HL-60 (cell line): ENCODE data around the gene KCNE1.

ENCODE experiments used
- CTCF ChIP-seq: IDR thresholded peaks from one replicate; pipeline ENCODE4 v1.5.1; 2011; ENCODE audit warnings: low read length, control low read depth, inconsistent platforms; ENCODE audit not compliant: insufficient read depth
- GABPA ChIP-seq: IDR thresholded peaks from 2 replicates; pipeline ENCODE4 v1.6.1; 2012; ENCODE audit warnings: low read depth
- POLR2AphosphoS5 ChIP-seq: IDR thresholded peaks from 2 replicates; pipeline ENCODE4 v1.6.1; 2012; ENCODE audit warnings: low read depth
- REST ChIP-seq: IDR thresholded peaks from 2 replicates; pipeline ENCODE4 v1.6.1; 2012; ENCODE audit warnings: low read depth; ENCODE audit not compliant: insufficient replicate concordance
- SPI1 ChIP-seq: IDR thresholded peaks from 2 replicates; pipeline ENCODE4 v1.6.1; 2012; ENCODE audit warnings: low read depth, mild to moderate bottlenecking, borderline replicate concordance

GRCh38 chr21:34543017-34543416, 31.0 kb upstream of the KCNE1 start:
- TF ChIP-seq CTCF = no peak
- TF ChIP-seq POLR2AphosphoS5 = no peak
- no peak for TF ChIP-seq REST
- no peak for TF ChIP-seq GABPA
- TF ChIP-seq SPI1 = no peak
